ENCODE measurements around the gene PLEK.
A peak's percentile ranks its signal among the peaks of the same experiment; 100 is the strongest.
"Not testable (repeated sequence)": the region's sequence is repeated elsewhere in the genome, so short reads cannot be mapped to it uniquely, and the experiment has no call there.

PLEK gene

GRCh38 chr2:68368654-68369336, 3.7 kb downstream of the PLEK start:
- Mint-ChIP-seq H3K36me3 (no peaks in the 10 kb centered on the region), H3K4me1 (no peaks in the 10 kb centered on the region), H3K27me3 (no peaks in the 10 kb centered on the region), H3K4me3 (peak overlapping the region; percentile 26), H3K27ac (no peak overlapping the region), H3K9me3 (no peaks in the 10 kb centered on the region)

GRCh38 chr2:68369337-68369734, 4.3 kb downstream of the PLEK start:
- no peaks in the 10 kb centered on the region for H3K36me3 Mint-ChIP-seq
- no peak overlapping the region for H3K27ac Mint-ChIP-seq
- no peak overlapping the region for H3K4me3 Mint-ChIP-seq
- no peaks in the 10 kb centered on the region for H3K9me3 Mint-ChIP-seq
- H3K4me1 Mint-ChIP-seq = no peaks in the 10 kb centered on the region
- no peaks in the 10 kb centered on the region for H3K27me3 Mint-ChIP-seq

DNA sequence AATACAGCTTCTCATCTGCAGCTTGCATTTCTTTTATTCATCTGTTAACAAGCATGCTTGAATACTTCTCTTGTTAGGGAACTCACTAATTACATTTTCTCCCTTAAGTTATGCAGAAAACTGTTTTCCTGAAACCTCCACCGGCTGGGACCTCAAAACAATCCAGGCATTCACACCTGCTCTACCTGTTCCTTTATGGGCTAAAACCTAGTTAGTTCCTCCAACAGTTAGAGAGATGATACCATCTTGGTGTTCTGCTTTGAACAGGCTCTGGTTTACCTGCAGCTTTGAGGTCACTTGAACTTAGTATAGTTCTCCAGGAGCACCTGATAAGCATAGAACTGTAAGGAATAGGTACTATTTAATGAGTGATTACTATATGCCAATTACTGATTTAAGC, 6.1 kb downstream of the PLEK start:
- no peaks in the 10 kb centered on the region for H3K9me3 Mint-ChIP-seq
- no peaks in the 10 kb centered on the region for H3K4me1 Mint-ChIP-seq
- no peaks in the 10 kb centered on the region for H3K36me3 Mint-ChIP-seq
- no peak overlapping the region for H3K4me3 Mint-ChIP-seq
- no peak overlapping the region for H3K27ac Mint-ChIP-seq
- H3K27me3 Mint-ChIP-seq = no peaks in the 10 kb centered on the region

DNA sequence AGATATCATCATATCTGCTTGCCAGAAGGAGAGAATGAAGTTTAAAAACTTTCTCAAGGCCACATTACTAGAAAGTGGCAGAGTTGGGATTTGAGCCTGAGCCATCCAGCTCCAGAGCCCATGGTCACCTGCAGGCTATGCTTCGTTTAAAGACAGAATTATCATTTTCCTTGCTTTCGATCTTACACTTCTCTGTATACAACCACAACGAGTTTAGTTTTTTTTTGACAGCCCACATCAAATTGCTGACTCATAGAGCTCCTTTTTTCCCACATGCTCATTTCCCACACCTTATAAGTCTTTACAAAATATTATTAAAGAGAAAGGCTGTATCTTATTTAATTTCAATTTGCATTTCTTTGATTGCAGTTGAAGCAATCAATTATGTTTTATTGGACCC, 6.5 kb downstream of the PLEK start:
- H3K27me3 Mint-ChIP-seq = no peaks in the 10 kb centered on the region
- H3K27ac Mint-ChIP-seq = no peak overlapping the region
- no peak overlapping the region for H3K4me3 Mint-ChIP-seq
- H3K36me3 Mint-ChIP-seq = no peaks in the 10 kb centered on the region
- no peaks in the 10 kb centered on the region for H3K4me1 Mint-ChIP-seq
- H3K9me3 Mint-ChIP-seq = no peaks in the 10 kb centered on the region

- Mint-ChIP-seq H3K27ac (no peak overlapping the region), H3K27me3 (peaks cover 1% of the 10 kb centered on the region), H3K4me3 (no peak overlapping the region), H3K4me1 (no peaks in the 10 kb centered on the region), H3K36me3 (no peaks in the 10 kb centered on the region), H3K9me3 (no peaks in the 10 kb centered on the region)
These were observed 7.4 kb downstream of the PLEK start for GRCh38 chr2:68372485-68372884.

DNA sequence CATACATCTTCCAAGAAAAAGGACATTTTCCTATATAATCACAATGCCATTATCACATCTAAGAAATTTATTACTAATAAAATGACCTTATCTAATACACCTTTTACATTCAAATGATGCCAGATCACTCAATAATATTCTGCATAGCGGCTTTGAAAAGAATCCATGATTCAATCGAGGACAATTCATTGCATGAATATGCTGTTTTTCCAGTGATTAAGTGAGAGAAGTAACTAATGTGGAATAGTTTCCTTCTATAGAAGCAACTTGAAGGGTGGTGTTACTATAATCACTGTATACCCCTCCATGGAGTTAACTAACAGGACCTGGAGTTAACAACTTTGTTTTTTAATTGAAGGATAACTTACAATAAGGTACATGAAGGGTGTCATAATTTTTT, 9.1 kb downstream of the PLEK start:
- no peaks in the 10 kb centered on the region for H3K36me3 Mint-ChIP-seq
- H3K4me1 Mint-ChIP-seq = peaks cover 1% of the 10 kb centered on the region
- no peak overlapping the region for H3K4me3 Mint-ChIP-seq
- H3K9me3 Mint-ChIP-seq = no peaks in the 10 kb centered on the region
- H3K27ac Mint-ChIP-seq = no peak overlapping the region
- H3K27me3 Mint-ChIP-seq = peaks cover 1% of the 10 kb centered on the region

- Mint-ChIP-seq H3K4me3 (no peak overlapping the region), H3K4me1 (peaks cover 10% of the 10 kb centered on the region), H3K27ac (no peak overlapping the region), H3K27me3 (peaks cover 1% of the 10 kb centered on the region), H3K9me3 (no peaks in the 10 kb centered on the region), H3K36me3 (no peaks in the 10 kb centered on the region)
These were observed 10.5 kb downstream of the PLEK start for GRCh38 chr2:68375582-68375981.

DNA sequence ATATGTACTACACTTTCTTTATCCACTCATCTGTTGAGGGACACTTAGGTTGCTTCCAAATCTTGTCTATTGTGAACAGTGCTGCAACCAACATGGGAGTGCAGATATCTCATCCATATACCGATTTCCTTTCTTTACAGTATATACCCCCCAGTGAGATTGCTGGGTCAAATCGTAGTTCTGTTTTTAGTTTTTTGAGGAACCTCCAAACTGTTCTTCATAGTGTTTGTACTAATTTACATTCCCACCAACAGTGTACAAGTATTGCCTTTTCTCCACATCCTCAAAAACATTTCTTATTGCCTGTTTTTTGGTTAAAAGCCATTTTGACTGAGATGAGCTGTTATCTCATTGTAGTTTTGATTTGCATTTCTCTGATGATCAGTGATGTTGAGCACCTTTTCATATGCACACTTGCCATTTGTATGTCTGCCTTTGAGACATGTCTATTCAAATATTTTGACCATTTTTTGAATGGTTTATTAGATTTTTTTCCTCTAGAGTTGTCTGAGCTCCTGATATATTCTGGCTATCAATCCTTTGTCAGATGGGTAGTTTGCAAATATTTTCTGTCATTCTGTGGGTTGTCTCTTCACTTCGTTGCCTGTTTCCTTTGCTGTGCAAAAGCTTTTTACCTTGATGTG, 12.2 kb downstream of the PLEK start:
- no peaks in the 10 kb centered on the region for H3K9me3 Mint-ChIP-seq
- peaks cover 13% of the 10 kb centered on the region for H3K4me1 Mint-ChIP-seq
- no peak overlapping the region for H3K4me3 Mint-ChIP-seq
- peaks cover 2% of the 10 kb centered on the region for H3K36me3 Mint-ChIP-seq
- peaks cover 1% of the 10 kb centered on the region for H3K27me3 Mint-ChIP-seq
- H3K27ac Mint-ChIP-seq = no peak overlapping the region

GRCh38 chr2:68378779-68379178, 13.7 kb downstream of the PLEK start:
- not testable (repeated sequence) for H3K27ac Mint-ChIP-seq, H3K36me3 Mint-ChIP-seq
- peaks cover 13% of the 10 kb centered on the region for H3K4me1 Mint-ChIP-seq

DNA sequence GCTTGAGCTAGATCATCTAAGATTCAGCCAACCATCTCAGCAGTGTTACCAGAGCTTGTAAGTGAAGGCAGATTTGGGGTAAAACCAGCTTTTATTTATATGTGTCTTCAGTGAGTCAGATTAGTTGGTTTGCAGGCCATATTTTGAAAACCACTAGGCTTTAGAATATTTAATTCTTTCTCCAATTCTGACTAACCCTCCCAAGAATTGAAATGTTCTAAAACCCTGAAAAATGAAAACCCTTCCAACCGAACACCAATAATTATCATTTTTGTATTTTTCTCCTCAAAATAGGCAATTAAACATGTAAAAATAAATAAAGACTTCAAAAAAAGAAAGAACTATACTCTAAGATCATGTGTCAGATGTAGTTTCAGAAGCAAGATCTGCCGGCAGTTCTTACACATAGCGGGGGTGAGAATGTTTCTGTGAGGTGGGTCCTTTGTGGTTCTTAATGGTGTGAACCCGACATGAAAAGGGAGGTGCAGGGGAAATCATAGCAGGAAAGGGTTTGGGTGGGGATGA, 14.2 kb downstream of the PLEK start:
- H3K27me3 Mint-ChIP-seq = peaks cover 1% of the 10 kb centered on the region
- H3K9me3 Mint-ChIP-seq = no peaks in the 10 kb centered on the region
- H3K4me1 Mint-ChIP-seq = peaks cover 13% of the 10 kb centered on the region
- peaks cover 2% of the 10 kb centered on the region for H3K36me3 Mint-ChIP-seq
- H3K4me3 Mint-ChIP-seq = peak overlapping the region; percentile 49
- peak overlapping the region; percentile 59 for H3K27ac Mint-ChIP-seq

More at GRCh38 chr2:68378779-68379178, 13.7 kb downstream of the PLEK start:
- not testable (repeated sequence) for H3K9me3 Mint-ChIP-seq, H3K4me3 Mint-ChIP-seq, H3K27me3 Mint-ChIP-seq

DNA sequence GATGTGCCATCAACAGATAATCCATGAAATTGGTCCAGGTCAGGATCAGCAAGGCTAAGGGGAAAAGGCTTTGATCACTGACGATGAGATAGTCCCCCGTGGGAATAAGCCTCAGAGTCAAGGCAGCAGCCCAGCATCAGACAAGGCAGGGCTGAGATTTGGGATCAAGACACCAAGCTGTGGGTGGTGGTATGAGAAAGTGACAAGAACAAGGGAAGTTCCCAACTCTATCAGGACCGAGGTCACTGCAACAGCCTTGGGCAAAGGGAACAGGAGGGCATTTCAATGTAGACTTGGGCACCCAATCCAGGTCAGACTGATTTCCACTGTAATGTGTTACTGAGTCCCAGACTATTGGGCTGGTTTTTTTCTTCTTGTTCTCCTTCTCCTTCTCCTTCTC, 18.7 kb downstream of the PLEK start:
- H3K27me3 Mint-ChIP-seq = no peaks in the 10 kb centered on the region
- H3K4me3 Mint-ChIP-seq = no peak overlapping the region
- peaks cover 4% of the 10 kb centered on the region for H3K36me3 Mint-ChIP-seq
- no peaks in the 10 kb centered on the region for H3K9me3 Mint-ChIP-seq
- peaks cover 40% of the 10 kb centered on the region for H3K4me1 Mint-ChIP-seq
- H3K27ac Mint-ChIP-seq = no peak overlapping the region

DNA sequence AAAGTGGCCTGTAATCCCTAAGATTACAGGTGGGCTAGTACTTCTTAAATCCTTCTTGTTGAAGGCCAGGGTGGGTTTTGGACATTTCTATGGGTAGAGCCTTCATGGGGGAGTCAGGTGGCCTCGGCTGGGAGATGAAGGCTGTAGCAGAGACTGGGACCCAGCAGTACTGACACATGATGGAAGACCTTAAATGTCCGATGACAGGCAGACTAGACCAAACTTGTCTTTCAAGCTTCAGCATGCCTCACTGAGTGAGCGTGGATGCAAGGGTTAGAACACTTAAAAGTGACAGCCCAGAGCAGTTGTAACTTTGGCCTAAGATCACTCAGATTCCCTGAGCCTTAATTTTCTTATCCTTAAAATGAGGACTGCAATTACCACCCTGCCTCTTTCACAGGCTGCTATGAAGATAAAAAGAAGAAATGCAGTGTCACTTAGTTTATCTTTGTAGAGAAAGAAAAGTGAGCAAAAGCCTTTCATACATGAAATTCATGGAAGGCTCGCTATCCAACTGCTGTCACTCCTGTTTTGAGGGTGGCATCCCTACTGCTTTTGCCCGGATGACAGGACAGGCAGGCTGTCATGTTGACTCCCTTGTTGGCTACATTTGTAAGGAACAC, 19.5 kb downstream of the PLEK start:
- peaks cover 4% of the 10 kb centered on the region for H3K36me3 Mint-ChIP-seq
- peak overlapping the region; percentile 14 for H3K27ac Mint-ChIP-seq
- H3K4me1 Mint-ChIP-seq = peaks cover 37% of the 10 kb centered on the region
- no peak overlapping the region for H3K4me3 Mint-ChIP-seq
- no peaks in the 10 kb centered on the region for H3K27me3 Mint-ChIP-seq
- H3K9me3 Mint-ChIP-seq = no peaks in the 10 kb centered on the region

DNA sequence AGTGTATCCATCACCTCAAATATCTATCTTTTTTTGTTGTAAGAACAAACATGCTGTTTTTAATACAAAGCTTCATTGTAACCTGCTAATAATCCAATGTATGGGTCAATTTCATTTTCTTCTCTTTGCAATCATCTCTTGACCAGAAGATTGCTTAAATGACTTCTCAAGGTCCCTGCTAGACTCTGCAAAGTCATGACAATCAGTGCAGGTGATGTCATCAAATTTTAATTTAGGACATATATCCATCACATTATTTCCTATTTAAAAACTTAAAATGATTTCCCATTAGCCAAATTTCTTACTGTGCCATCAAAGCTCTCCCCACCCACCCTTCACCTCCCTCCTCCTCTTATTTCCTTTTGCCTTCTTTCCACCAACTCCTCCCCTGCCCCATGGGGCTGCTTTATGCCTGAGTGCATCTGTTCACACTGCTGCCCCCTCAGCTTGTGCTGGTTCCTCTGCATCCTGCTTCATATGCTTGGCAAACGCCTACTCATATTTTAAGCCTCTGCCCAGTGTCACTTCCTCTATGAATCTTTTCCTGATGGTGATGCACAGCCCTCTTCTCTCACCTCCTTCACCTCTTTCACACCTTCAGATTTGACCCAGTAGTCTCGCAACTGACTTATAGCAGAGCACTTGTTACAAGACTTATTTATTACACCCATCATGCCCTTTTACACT, 20.3 kb downstream of the PLEK start:
- H3K27ac Mint-ChIP-seq = peak overlapping the region; percentile 73
- H3K36me3 Mint-ChIP-seq = peaks cover 4% of the 10 kb centered on the region
- no peaks in the 10 kb centered on the region for H3K9me3 Mint-ChIP-seq
- H3K4me3 Mint-ChIP-seq = no peak overlapping the region
- H3K27me3 Mint-ChIP-seq = no peaks in the 10 kb centered on the region
- H3K4me1 Mint-ChIP-seq = peaks cover 32% of the 10 kb centered on the region

DNA sequence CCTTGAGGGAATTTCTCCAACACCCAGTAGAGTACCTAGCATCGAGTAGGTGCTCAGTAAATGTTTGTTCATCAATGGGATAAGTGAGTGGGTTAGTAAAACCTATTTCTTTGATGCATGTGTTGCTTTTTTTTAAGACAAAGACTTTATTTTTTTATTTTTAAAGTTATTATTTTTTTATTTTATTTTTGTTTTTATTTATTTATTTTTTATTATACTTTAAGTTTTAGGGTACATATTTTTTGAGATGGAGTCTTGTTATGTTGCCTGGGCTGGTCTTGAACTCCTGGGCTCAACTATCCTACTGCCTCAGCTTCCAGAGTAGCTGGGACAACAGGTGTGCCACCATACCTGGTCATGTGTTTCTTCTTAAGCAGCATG, 20.8 kb downstream of the PLEK start:
- Mint-ChIP-seq H3K4me3 (no peak overlapping the region), H3K4me1 (peaks cover 30% of the 10 kb centered on the region), H3K9me3 (no peaks in the 10 kb centered on the region)

DNA sequence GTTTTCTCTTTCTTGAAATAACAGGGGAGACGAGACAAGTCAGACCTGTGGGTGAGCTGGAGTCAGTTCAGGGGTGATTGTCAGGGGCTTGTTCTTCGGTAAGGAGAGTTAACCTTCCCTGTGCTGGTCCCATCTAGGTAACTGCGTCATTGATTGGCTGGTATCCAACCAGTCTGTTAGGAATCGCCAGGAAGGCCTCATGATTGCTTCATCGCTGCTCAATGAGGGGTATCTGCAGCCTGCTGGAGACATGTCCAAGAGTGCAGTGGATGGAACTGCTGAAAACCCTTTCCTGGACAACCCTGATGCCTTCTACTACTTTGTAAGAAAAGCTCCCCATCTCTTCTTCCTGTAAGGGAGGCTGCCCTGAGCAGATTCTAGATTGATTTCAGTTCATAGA, 21.3 kb downstream of the PLEK start:
- Mint-ChIP-seq H3K4me1 (peaks cover 29% of the 10 kb centered on the region), H3K36me3 (peaks cover 2% of the 10 kb centered on the region), H3K9me3 (no peaks in the 10 kb centered on the region), H3K27me3 (no peaks in the 10 kb centered on the region), H3K27ac (no peak overlapping the region), H3K4me3 (no peak overlapping the region)

More for the DNA sequence above, 20.8 kb downstream of the PLEK start:
- peaks cover 2% of the 10 kb centered on the region for H3K36me3 Mint-ChIP-seq
- H3K27me3 Mint-ChIP-seq = no peaks in the 10 kb centered on the region
- peak overlapping the region; percentile 73 for H3K27ac Mint-ChIP-seq

Data from activated naive CD4-positive, alpha-beta T cell treated with anti-CD3 and anti-CD28 coated beads, Interleukin-2, amount 50 U/mL, for 24 hours (primary cell).